ENCODE results near the gene P2RX4.
"Not testable (repeated sequence)": the region's sequence is repeated elsewhere in the genome, so short reads cannot be mapped to it uniquely, and the experiment has no call there.

P2RX4 gene, protein sequence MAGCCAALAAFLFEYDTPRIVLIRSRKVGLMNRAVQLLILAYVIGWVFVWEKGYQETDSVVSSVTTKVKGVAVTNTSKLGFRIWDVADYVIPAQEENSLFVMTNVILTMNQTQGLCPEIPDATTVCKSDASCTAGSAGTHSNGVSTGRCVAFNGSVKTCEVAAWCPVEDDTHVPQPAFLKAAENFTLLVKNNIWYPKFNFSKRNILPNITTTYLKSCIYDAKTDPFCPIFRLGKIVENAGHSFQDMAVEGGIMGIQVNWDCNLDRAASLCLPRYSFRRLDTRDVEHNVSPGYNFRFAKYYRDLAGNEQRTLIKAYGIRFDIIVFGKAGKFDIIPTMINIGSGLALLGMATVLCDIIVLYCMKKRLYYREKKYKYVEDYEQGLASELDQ

DNA sequence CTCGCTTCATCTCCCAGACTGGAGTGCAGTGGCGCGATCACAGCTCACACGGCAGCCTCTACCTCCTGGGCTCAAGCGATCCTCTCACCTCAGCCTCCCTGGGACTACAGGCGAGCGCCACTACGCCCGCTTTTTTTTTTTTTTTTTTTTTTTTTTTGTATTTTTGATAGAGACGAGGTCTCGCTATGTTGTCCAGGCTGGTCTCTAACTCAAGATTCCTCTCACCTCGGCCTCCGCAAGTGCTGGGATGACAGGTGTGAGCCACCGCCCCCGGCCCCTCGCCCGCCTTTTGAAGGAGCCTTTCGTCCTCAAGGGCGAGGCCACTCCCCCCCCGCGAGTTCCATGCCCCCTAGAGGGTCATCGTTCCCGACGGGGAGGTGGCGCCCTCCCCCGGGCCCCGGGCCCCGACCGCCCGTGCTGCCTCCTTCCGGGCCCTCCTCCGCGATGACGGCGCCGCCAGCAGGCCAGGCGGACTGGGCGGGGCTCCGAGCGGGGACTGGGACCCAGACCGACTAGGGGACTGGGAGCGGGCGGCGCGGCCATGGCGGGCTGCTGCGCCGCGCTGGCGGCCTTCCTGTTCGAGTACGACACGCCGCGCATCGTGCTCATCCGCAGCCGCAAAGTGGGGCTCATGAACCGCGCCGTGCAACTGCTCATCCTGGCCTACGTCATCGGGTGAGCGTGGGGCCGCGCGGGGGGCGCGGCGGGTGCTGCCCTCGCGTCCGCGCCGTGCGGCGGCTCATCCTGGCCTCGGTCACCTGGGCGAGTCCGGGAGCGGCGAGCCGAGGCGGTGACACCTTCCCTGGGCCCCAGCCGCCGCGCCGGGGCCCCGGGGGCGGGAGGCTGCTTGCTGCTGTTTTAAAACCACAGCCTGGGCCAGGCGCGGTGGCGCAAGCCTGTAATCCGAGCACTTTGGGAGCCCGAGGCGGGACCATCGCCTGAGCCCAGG, at the start of gene P2RX4:
Gene P2RX4, plus strand, starts transcription at position 506 of the 949 bp plus-strand sequence. Its CDS starts 36 bp downstream, at position 542.
- peak; percentile 86 for DNase-seq

DNA sequence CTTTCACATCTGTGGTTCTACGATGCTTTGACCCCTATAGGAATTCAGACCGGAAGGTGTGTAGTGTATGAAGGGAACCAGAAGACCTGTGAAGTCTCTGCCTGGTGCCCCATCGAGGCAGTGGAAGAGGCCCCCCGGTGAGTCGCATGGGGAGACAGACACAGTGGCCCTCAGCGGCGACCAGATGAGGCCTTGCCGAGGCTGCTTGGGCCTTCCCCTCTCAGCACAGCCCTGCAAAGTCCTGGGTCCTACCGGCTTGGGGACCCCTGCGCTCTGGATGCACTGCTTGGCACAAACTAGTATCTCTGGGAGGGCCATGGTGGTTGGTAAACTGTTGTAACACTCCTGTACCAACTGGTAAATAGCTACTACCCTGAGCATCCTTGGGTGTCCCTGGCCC, 47.5 kb upstream of the P2RX4 start:
- no peak for DNase-seq

DNA sequence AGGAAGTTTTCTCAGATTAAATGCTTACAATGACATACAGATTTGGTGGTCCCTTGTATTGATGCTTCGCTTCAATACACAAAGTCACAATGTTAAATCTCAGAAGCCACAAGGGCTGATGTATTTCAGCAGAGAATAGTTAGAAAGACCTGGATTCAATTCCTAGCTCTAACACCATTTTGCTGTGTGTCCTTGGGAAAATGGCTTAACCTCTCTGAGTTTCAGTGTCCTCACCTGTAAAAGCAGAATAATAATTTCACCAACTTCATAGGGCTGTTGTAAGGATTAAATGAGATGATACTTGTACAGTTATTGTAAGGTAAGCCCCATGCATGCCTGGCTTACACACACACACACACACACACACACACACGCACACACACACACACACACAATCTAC, 46.9 kb upstream of the P2RX4 start:
- DNase-seq, result no peak

DNA sequence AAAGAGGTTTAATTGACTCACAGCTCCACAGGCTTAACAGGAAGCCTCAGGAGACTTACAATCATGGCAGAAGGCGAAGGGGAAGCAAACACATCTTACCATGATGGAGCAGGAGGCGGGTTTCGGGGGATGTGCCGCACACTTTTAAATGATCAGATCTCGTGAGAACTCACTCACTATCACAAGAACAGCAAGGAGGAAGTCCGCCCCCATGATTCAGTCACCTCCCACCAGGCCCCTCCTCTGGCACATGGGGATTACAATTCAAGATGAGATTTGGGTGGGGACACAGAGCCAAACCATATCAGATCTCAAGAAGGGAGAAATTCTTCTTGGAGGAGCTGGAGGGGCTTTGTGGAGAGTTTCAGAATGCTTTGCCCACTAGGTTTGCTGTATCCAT, 45.1 kb upstream of the P2RX4 start:
- not testable (repeated sequence) for DNase-seq

DNA sequence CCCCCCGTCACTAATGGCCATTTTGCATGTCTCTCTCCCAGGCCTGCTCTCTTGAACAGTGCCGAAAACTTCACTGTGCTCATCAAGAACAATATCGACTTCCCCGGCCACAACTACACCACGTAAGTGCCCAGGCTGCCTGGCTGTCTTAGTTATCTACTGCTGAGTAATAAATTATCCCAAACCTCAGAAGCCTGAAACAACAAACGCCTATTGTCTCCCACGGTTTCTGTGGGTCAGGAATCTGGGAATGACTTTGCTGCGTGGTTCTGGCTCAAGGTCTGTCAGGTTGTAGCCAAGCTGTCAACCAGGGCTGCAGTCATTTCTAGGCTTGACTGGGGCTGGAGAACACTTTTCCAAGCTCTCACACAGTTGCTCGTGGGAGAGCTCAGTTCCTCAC, 44.6 kb upstream of the P2RX4 start:
- no peak for DNase-seq

DNA sequence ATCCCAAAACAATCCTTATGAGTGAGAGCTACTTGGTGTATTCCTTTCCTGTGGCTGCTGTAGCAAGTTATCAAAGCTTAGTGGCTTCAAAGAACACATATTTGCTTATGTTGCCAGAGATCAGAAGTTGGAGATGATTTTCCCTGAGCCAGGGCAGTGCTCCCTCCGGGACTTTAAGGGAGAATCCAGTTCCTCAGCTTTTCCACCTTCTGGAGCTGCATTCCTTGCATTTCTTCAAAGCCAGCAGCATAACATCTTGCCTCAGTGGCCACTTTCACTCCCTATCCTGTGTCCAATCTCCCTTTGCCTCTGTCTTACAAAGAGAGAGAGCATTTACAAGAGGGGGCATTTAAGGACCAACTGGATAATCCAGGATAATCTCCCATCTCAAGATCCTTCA, 43.6 kb upstream of the P2RX4 start:
- DNase-seq, result no peak

DNA sequence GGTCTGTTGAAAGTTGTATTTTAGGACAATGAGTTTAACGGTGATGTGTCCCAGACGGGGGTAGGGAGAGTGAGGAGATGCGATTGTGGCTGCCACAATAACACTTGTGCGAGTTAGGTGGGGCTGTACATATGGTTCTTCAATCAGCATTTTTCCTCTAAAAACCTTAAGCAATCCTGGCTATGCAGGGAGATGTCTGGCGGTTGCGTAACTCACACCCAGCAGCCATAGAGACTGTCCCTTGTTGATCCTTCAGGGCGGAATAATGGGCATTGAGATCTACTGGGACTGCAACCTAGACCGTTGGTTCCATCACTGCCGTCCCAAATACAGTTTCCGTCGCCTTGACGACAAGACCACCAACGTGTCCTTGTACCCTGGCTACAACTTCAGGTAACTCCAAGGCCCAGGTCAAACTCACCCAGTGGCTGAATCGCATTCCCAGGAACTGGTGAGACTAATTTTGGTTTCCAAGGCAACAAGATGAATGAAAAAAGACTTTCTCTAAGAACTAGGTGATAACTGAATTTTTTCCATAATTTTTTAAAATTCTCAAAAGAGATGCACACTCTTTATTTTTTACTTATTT, 42.6 kb upstream of the P2RX4 start:
- DNase-seq, result no peak

DNA sequence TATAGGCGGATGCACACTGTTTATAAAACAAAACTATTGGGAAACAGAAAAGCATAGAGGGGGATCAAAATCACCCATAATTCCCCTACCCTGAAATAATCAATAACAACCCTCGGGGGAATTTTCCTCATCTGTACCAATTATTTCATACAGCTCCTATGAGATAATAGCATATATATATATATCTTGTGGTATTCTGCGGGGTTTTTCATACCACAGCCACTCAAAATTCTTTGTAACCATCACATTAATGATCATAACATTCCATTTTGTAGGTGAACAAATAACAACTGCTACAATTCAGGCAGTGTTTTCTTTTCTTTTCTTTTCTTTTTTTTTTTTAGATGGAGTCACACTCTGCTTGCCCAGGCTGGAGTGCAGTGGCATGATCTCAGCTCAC, 42.0 kb upstream of the P2RX4 start:
- DNase-seq, result no peak

DNA sequence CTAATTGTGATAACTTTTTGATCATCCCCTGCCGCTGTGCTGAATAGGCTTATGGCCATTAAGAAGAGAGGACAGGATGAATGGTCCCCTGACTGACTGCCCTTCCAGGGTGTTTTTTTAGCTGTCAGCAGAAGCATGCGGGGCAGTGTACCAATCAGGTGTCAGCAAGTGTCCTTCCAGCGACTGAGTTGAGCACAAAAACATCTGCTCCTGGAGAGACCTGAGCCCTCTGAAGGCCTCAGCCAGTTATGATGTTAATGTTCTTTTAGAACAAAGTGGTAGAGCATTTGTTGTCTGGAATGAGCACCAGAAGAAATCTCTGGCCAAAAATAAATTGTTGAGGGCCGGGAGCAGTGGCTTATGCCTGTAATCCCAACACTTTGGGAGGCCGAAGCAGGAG, 39.8 kb upstream of the P2RX4 start:
- no peak for DNase-seq

DNA sequence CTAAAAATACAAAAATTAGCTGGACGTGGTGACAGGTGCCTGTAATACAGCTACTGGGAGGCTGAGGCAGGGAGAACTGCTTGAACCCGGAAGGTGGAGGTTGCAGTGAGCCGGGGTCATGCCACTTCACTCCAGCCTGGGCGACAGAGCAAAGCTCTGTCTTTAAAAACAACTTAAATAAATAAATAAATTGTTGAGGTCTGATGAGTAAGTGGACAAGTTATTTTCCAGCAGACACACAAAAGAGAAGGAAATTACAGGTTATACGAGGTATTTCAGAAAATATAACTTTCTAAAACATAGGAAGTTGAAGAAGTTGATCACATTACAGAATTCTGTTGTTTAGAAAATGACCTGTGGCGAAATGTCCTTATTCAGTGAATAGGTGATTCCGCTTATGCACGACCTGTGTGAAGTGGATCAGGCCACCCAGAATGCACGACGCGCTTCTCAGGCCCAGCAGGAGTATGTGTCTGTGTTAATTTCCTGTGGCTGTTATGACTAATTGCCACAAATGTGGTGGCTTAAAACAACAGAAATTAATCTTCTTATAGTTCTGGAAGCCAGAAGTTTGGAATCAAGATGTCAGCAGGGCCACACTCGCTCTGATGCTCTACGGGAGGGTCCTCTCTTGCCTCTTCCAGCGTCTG, 39.2 kb upstream of the P2RX4 start:
- DNase-seq, result no peak

DNA sequence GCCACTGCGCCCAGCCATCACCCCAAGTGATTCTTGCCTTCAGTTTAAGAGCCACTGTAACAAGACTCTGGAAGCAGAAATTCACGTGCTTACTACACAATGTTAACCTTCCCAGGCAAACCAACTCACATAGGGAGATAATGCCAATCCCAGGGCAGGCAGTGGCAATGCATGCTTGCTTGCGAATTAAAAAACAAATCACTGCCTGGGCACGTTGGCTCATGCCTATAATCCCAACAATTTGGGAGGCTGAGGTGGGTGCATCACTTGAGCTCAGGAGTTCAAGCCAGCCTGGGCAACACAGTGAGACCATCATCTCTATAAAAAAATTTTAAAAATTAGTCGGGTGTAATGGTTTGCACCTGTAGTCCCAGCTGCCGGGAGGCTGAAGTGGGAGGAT, 37.8 kb upstream of the P2RX4 start:
- no peak for DNase-seq

DNA sequence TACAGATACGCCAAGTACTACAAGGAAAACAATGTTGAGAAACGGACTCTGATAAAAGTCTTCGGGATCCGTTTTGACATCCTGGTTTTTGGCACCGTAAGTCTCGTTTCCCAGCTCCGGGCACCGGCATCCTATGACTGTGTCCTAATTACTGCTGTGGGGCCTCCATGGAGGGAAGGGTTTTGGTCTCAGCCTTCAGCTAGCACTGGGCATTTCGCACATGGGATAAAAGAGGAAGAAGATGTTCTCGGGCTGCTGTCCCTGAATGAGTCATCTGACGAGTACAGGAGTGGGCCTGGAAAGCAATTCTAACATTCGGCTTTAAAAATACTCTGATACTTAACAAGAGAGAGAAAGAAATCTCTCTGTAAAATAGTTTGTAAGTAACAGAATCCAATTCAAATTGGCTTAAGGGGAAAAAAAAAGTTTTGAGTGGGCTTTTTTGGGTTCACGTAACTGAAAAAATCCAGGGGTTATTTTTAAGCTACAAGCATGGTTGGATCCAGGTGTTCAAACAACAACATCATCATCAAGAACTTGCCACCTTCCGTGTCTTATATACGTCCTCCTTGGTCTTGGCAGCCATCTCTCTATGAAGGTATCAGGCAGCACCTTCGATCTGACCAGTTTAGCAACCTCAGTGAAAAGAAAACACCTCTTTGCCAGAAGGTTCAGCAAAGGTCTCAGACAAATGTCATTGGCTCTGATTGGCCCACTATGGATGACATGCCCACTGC, 34.4 kb upstream of the P2RX4 start:
- DNase-seq, result no peak

DNA sequence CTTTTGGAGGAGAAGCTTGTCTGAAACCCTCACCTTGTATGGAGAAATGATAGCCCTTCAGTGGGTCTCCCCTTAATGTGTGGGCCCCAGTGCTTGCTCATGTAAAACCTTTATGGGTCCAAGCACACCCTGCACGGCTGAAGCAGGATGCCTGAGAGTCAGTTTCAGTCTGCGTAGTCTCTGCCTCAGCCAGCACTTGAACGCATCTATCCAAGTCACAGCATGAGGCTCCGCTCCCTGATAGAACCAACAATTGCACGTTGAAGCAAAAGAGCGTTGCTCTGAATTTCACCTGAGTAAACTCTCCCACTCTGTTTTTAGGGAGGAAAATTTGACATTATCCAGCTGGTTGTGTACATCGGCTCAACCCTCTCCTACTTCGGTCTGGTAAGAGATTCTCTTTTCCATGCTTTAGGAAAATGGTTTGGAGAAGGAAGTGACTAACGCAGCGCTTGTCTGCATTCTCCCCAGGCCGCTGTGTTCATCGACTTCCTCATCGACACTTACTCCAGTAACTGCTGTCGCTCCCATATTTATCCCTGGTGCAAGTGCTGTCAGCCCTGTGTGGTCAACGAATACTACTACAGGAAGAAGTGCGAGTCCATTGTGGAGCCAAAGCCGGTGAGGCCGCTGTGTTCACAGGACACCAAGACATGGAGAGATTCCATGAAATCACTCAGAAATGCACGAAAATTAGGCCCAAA, 33.0 kb upstream of the P2RX4 start:
- no peak for DNase-seq

DNA sequence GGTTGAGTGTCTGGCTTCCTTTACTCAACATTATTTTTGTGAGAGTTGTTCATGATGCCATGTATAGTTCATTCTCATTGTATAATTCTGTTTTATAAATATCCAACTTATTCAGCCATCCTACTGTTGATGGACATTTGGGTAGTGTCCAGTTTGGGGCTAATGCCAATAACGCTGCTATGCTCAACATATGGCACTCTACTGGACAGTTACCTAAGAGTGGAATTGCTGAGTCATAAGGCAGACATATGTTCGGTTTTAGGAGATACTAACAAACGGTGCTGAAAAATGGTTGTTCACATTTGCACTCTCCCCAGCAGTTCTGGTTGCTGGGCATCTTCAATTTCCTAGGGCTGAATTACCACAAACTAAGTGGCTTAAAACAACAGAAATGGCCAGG, 28.7 kb upstream of the P2RX4 start:
- DNase-seq, result no peak

DNA sequence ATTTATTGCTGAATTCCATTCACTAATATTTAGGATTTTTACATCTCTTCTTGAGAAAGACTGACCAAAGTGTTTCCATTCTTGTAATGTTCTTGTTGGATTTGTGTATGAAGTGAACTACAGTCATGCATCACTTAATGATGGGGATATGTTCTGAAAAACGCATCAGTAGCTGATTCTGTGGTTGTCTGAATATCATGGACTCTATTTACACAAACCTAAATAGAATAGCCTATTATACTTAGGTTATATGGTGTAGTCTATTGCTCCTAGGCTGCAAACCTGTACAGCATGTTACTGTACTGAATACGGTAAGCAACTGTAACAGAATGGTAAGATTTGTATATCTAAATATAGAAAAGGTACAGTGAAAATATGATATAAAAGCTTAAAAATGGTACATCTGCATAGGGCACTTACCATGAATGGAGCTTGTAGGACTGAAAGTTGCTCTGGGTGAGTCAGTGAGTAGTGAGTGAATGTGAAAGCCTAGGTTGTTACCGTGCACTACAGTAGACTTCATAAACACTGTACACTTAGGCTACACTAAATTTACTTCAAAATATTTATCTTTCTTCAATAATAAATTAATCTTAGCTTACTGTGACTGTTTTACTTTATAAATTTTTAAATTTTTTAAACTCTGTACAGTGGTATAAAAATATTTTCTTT, 27.6 kb upstream of the P2RX4 start:
- no peak for DNase-seq

DNA sequence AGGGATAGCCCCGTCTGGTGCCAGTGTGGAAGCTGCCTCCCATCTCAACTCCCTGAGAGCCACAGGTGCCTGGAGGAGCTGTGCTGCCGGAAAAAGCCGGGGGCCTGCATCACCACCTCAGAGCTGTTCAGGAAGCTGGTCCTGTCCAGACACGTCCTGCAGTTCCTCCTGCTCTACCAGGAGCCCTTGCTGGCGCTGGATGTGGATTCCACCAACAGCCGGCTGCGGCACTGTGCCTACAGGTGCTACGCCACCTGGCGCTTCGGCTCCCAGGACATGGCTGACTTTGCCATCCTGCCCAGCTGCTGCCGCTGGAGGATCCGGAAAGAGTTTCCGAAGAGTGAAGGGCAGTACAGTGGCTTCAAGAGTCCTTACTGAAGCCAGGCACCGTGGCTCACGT, 25.5 kb upstream of the P2RX4 start:
- no peak for DNase-seq

DNA sequence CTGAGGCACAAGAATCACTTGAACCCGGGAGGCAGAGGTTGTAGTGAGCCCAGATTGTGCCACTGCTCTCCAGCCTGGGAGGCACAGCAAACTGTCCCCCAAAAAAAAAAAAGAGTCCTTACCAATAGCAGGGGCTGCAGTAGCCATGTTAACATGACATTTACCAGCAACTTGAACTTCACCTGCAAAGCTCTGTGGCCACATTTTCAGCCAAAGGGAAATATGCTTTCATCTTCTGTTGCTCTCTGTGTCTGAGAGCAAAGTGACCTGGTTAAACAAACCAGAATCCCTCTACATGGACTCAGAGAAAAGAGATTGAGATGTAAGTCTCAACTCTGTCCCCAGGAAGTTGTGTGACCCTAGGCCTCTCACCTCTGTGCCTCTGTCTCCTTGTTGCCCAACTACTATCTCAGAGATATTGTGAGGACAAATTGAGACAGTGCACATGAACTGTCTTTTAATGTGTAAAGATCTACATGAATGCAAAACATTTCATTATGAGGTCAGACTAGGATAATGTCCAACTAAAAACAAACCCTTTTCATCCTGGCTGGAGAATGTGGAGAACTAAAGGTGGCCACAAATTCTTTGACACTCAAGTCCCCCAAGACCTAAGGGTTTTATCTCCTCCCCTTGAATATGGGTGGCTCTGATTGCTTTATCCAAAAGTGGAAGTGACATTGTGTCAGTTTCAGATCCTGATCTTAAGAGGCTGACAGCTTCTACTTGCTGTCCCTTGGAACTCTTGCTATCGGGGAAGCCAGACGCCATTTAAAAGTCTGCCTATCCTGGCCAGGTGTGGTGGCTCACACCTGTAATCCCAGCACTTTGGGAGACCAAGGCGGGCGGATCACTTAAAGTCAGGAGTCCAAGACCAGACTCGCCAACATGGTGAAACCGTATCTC, 24.7 kb upstream of the P2RX4 start:
- no peak for DNase-seq

DNA sequence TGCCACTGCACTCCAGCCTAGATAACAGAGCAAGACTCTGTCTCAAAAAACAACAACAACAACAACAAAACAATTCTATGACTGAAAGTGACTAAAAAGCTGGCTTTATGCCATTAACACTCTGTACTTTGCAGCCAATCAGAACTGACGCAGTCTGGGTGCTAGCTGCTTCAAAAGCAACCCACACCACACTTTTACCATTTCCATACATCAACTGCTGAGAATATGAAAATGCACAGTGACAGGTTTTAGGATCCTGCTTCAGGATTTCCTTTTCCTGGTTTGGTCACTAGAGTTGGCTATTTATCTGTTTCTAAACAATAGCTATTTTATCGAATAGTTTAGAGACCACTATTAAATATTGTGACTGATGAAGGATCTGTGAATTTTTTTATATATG, 23.1 kb upstream of the P2RX4 start:
- no peak for DNase-seq

DNA sequence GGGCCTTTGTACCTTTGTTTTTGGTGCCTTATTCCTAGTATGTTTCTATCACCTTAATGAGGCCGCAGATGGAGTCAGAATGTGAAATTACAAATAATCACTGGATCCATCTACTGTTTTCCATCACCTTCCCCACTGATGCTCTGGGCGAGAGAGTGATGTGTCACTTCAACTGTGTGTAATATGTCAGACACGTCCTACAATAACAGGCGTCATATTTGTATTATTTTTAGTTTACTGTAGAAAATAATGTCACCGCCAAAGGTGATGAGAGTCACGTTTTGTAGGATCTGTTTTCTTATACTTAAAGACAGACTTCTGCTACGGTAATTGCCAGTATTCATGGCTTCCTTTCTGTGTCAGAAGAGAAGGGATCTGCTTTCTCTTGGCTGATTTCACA, 22.4 kb upstream of the P2RX4 start:
- no peak for DNase-seq

DNA sequence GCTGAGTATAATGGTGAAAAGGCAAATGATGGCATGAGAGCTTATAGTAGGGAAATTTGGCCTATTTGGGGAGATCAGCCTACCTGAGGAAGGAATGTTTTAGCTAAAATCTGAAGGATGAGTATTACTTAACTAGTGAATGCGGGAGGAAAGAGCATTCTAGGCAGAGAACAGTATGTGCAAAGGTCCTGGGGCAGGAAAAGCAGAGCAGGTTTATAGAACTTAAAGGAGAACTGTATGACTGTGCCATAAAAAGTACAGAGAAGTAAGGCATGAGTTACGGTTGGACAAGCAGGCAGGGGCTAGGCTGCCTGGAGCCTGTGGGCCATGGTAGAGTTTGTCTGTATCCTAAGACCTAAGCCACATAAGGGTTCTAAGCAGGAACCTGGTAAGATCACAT, 21.7 kb upstream of the P2RX4 start:
- no peak for DNase-seq
